ENCODE data around the gene PCAT7. TPM values are rescaled to one million over a fixed set of nuclear protein-coding genes. Genes with fewer than 3 reads are reported as not detected.

Gene PCAT7
- polyA plus RNA-seq (2011; rRNA removed) (2.7 and 2.8 TPM in 2 replicates), polyA plus RNA-seq (2017; fragmentation: RNase III; extraction: RNeasy Plus Mini Kit Qiagen cat#74134 plus additional on column Dnase treatment) (2.0 to 2.3 TPM (median 2.1 TPM) in 3 replicates), polyA minus RNA-seq (2011; rRNA and poly(A)+ RNA removed) (1.7 TPM in 2 replicates)
- polyA plus RNA-seq (2012; cell fraction: cytosol; rRNA removed), result 1.1 and 1.3 TPM in 2 replicates
- 0.65 and 0.99 TPM in 2 replicates for polyA plus RNA-seq (2012; cell fraction: nucleus; rRNA removed)

GRCh38 chr9:94554439-94555331, at the start of gene PCAT7:
Gene PCAT7 (plus strand): TSS chr9:94555083.
- POLR2A ChIA-PET, result interaction anchor here (0.5 to 1.2 kb wide), 7 partner anchors 21 to 577 kb away, joined by 3 to 4 read pairs (median 3); no protein-coding TSS in a partner anchor
- Histone ChIP-seq H3K4me2 (peak within 1 kb of the TSS; percentile 90), H3K4me1 (peaks cover 8% of the 10 kb centered on the region; the same call in 1 of the 3 replicates), H3K4me3 (peak within 1 kb of the TSS; percentile 63), H3K27ac (peak within 1 kb of the TSS; percentile 80 to 87), H3K9me3 (no peaks in the 10 kb centered on the region)
- peak; percentile 64 to 88 for DNase-seq (ENCODE audit: low read depth in 1 of 2, low spot score in 1 of 2)
- WGBS (ENCODE audit: missing lambda C conversion rate), result 28% methylated on average over 40 of the region's 40 CpGs
- ATAC-seq, result peak; percentile 99
- CTCF ChIA-PET, result interaction anchor here (0.6 to 2.6 kb wide), 44 partner anchors 8 to 1663 kb away, joined by 3 to 29 read pairs (median 4); partner anchors contain the start of gene FBP2
- FAIRE-seq, result no peak
- TF ChIP-seq MAZ (IDR thresholded peaks at IDR 0.05; ENCODE audit: borderline replicate concordance, low read depth, low read length) (no peak), BCL3 (IDR thresholded peaks at IDR 0.05) (0 out of 3 replicates have a peak, but pooled peaks have one; percentile 45), NPAS2 (CRISPR knock-in tag; IDR thresholded peaks at IDR 0.05; ENCODE audit: borderline replicate concordance) (no peak), RCOR1 (IDR thresholded peaks at IDR 0.05; ENCODE audit: low read depth, low read length) (no peak), ELK1 (IDR thresholded peaks at IDR 0.05; ENCODE audit: low read depth, low read length) (no peak), KDM5A (IDR thresholded peaks at IDR 0.05) (peak; percentile 77), RFX5 (IDR thresholded peaks at IDR 0.05) (0 out of 2 replicates have a peak, but pooled peaks have one; percentile 26), HEYL (CRISPR knock-in tag; IDR thresholded peaks at IDR 0.05) (no peak), HOXA7 (CRISPR knock-in tag; IDR thresholded peaks at IDR 0.05) (no peak), CHD2 (IDR thresholded peaks at IDR 0.05; ENCODE audit: low read length, partially characterized antibody) (no peak), PHF8 (IDR thresholded peaks at IDR 0.05; ENCODE audit: borderline replicate concordance, low read depth) (peak; percentile 73), ESRRA (IDR thresholded peaks at IDR 0.05; ENCODE audit: borderline replicate concordance, low read length) (no peak), HDAC2 (IDR thresholded peaks at IDR 0.05) (no peak), MAX (IDR thresholded peaks at IDR 0.05) (peak; percentile 60; the same call in 1 of the 2 replicates), CEBPB (IDR thresholded peaks at IDR 0.05) (no peak), BHLHE40 (IDR thresholded peaks at IDR 0.05; ENCODE audit: low read depth, low read length) (no peak), RNF2 (IDR thresholded peaks at IDR 0.05; ENCODE audit: borderline replicate concordance, low read depth) (no peak), GATA3 (IDR thresholded peaks at IDR 0.05; ENCODE audit: borderline replicate concordance) (no peak), HOXB13 (CRISPR knock-in tag; IDR thresholded peaks at IDR 0.05; ENCODE audit: low read depth) (no peak), HOXB5 (CRISPR knock-in tag; IDR thresholded peaks at IDR 0.05) (no peak), USF2 (IDR thresholded peaks at IDR 0.05) (no peak), ATOH8 (CRISPR knock-in tag; IDR thresholded peaks at IDR 0.05; ENCODE audit: low read depth) (no peak), JUN (IDR thresholded peaks at IDR 0.05) (no peak; a peak in 1 of 5 replicates), NR3C1 (IDR thresholded peaks at IDR 0.05) (no peak), SREBF2 (IDR thresholded peaks at IDR 0.05) (no peak), MAFK (IDR thresholded peaks at IDR 0.05; ENCODE audit: partially characterized antibody) (peak; percentile 63), JUNB (IDR thresholded peaks at IDR 0.05) (no peak), ZC3H11A (IDR thresholded peaks at IDR 0.05) (no peak), MYC (IDR thresholded peaks at IDR 0.05; ENCODE audit: borderline replicate concordance, low read length) (peak; percentile 22; the same call in 1 of the 2 replicates), ZFP36 (IDR thresholded peaks at IDR 0.05; ENCODE audit: borderline replicate concordance, partially characterized antibody) (no peak), KDM1A (IDR thresholded peaks at IDR 0.05; ENCODE audit: low read depth) (no peak), SMC3 (IDR thresholded peaks at IDR 0.05) (peak; percentile 80), FOSL2 (IDR thresholded peaks at IDR 0.05) (no peak), FOSL2 (CRISPR knock-in tag; IDR thresholded peaks at IDR 0.05) (no peak), ZSCAN20 (CRISPR knock-in tag; IDR thresholded peaks at IDR 0.05) (no peak), FOSB (CRISPR knock-in tag; IDR thresholded peaks at IDR 0.05) (no peak)
- TF ChIP-seq, protein P1, sequence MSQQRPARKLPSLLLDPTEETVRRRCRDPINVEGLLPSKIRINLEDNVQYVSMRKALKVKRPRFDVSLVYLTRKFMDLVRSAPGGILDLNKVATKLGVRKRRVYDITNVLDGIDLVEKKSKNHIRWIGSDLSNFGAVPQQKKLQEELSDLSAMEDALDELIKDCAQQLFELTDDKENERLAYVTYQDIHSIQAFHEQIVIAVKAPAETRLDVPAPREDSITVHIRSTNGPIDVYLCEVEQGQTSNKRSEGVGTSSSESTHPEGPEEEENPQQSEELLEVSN (IDR thresholded peaks at IDR 0.05; ENCODE audit: borderline replicate concordance, low read depth), result no peak

Data from A549 (cell line).